ENCODE results near the gene SVEP1. TPM values are rescaled to one million over a fixed set of nuclear protein-coding genes. Genes with fewer than 3 reads are reported as not detected.

SVEP1 gene
- total RNA-seq, 4 donors from 2014 or later: 0.99 to 31.7 (median 7.9) TPM

DNA sequence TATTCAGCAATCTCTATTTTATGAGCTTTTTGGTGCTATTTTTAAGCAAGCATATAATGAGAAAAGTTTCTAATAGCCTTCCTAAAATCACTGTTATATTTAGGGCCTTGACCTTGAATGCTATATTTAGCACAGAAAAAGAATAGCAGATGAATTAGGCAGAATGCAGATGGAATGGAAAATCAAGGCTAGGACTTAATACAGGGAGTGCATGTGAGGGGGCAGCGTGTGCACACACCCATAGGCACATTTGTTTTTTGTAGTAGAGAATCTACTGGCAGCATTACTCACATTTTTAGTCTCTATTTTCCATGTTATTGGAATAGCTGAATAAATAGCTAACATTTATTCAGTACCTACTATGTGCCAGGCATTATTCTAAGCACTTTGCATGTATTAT lies 79.9 kb downstream of the SVEP1 start:
- Histone ChIP-seq H3K27ac (no peak overlapping the region), H3K4me3 (no peak overlapping the region), H3K27me3 (no peaks in the 10 kb centered on the region), H3K36me3 (no peaks in the 10 kb centered on the region), H3K9me3 (no peaks in the 10 kb centered on the region), H3K4me1 (no peaks in the 10 kb centered on the region)
- intact Hi-C loops (cut with DNase I): no loop called here
- DNase-seq: no peak
- TF ChIP-seq CTCF (IDR thresholded peaks at IDR 0.05): no peak
- TF ChIP-seq POLR2A (IDR thresholded peaks at IDR 0.05): no peak
- 68 to 70% methylated on average over 1 of the region's 1 CpG for WGBS, 2 donors

DNA sequence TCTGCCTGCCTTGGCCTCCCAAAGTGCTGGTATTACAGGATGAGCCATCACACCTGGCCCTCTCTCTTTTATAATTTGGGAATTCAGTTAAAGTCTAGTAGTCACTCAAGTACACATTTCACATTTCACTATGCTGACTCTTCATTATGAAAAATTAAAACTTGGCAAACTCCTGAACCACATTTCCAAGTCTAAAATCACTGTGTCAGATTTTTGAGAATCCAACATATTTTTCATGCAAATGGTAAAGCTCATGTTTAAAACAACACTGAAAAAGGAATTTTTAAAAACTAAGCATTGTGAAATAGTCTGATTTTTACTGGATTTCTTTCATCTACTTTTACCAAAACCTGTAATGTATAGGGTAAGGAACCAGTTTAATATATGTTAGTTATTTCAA lies 92.3 kb downstream of the SVEP1 start:
- no peaks in the 10 kb centered on the region for H3K36me3 ChIP-seq
- intact Hi-C loops (cut with DNase I): no loop called here
- no peak overlapping the region for H3K4me3 ChIP-seq
- no peak for TF ChIP-seq CTCF (IDR thresholded peaks at IDR 0.05)
- no peak for TF ChIP-seq POLR2A (IDR thresholded peaks at IDR 0.05)
- H3K27ac ChIP-seq: no peak overlapping the region
- DNase-seq: no peak
- H3K4me1 ChIP-seq: no peaks in the 10 kb centered on the region
- no peaks in the 10 kb centered on the region for H3K27me3 ChIP-seq
- H3K9me3 ChIP-seq: no peaks in the 10 kb centered on the region

- no peak overlapping the region for H3K4me3 ChIP-seq
- no peaks in the 10 kb centered on the region for H3K9me3 ChIP-seq
- H3K27ac ChIP-seq: no peak overlapping the region
- WGBS, 2 donors: 67 to 73% methylated on average over 1 of the region's 1 CpG
- intact Hi-C loops (cut with DNase I): no loop called here
- no peaks in the 10 kb centered on the region for H3K27me3 ChIP-seq
- no peaks in the 10 kb centered on the region for H3K4me1 ChIP-seq
- no peak for DNase-seq
- no peak for TF ChIP-seq POLR2A (IDR thresholded peaks at IDR 0.05)
- no peak for TF ChIP-seq CTCF (IDR thresholded peaks at IDR 0.05)
- H3K36me3 ChIP-seq: no peaks in the 10 kb centered on the region
These were observed 93.3 kb downstream of the SVEP1 start for GRCh38 chr9:110486218-110486617.

GRCh38 chr9:110479481-110479880 lies 100.1 kb downstream of the SVEP1 start:
- Histone ChIP-seq H3K4me1 (no peaks in the 10 kb centered on the region), H3K36me3 (no peaks in the 10 kb centered on the region), H3K9me3 (no peaks in the 10 kb centered on the region), H3K27ac (no peak overlapping the region), H3K27me3 (no peaks in the 10 kb centered on the region), H3K4me3 (no peak overlapping the region)
- no peak for TF ChIP-seq CTCF (IDR thresholded peaks at IDR 0.05)
- TF ChIP-seq POLR2A (IDR thresholded peaks at IDR 0.05): no peak
- intact Hi-C loops (cut with DNase I): no loop called here
- 46 to 54% methylated on average over 5 of the region's 5 CpGs for WGBS, 2 donors
- DNase-seq: no peak

- no peaks in the 10 kb centered on the region for H3K4me1 ChIP-seq
- DNase-seq: no peak
- TF ChIP-seq CTCF (IDR thresholded peaks at IDR 0.05) (no peak), POLR2A (IDR thresholded peaks at IDR 0.05) (no peak)
- H3K27ac ChIP-seq: no peak overlapping the region
- intact Hi-C loops (cut with DNase I): no loop called here
- 34 to 65% methylated on average over 3 of the region's 3 CpGs for WGBS, 2 donors
- H3K4me3 ChIP-seq: no peak overlapping the region
- no peaks in the 10 kb centered on the region for H3K27me3 ChIP-seq
- H3K9me3 ChIP-seq: no peaks in the 10 kb centered on the region
- H3K36me3 ChIP-seq: no peaks in the 10 kb centered on the region
These were observed 103.3 kb downstream of the SVEP1 start for GRCh38 chr9:110476251-110476650.
